Stimulated activated naive B cell treated with anti-CD40 and anti-IgM and Interleukin-4, amounts not matched to agents 10 μg/mL and 1 μg/mL and 100 μg/mL, for 72 hours (primary cell): ENCODE results near the gene DOK5.

Source experiments
- ATAC-seq, 2 donors: fragments of 150-1000 bp; cut with Tn5 transposase; replicated peaks; 2 replicates each; pipeline ENCODE4 v1.10.0; 2021; ENCODE audit warnings: moderate library complexity in 1 of 2
- DNase-seq: peaks from one replicate; pipeline ENCODE4 v3.0.0; 2021
- H3K27ac Mint-ChIP-seq: one replicate; pipeline ENCODE4 v1.8.0; 2022; ENCODE audit warnings: mild to moderate bottlenecking, mixed read lengths
- H3K27me3 Mint-ChIP-seq, 2 donors: one replicate each; pipeline ENCODE4 v1.8.0; 2022; ENCODE audit warnings: mixed read lengths in 2 of 2
- H3K36me3 Mint-ChIP-seq, 2 donors: one replicate each; pipeline ENCODE4 v1.8.0; 2022; ENCODE audit warnings: mixed read lengths in 2 of 2, mild to moderate bottlenecking in 1 of 2
- H3K4me1 Mint-ChIP-seq, 2 donors: one replicate each; pipeline ENCODE4 v1.8.0; 2022; ENCODE audit warnings: mixed read lengths in 2 of 2, mild to moderate bottlenecking in 1 of 2
- H3K4me3 Mint-ChIP-seq, 2 donors: one replicate each; pipeline ENCODE4 v1.8.0; 2022; ENCODE audit warnings: mild to moderate bottlenecking in 2 of 2, mixed read lengths in 2 of 2, moderate library complexity in 1 of 2
- H3K9me3 Mint-ChIP-seq, 2 donors: one replicate each; pipeline ENCODE4 v1.8.0; 2022; ENCODE audit warnings: mixed read lengths in 2 of 2, mild to moderate bottlenecking in 1 of 2

Gene DOK5

GRCh38 chr20:54651252-54651651, 175.9 kb downstream of the DOK5 start:
- Mint-ChIP-seq H3K27ac (no peak overlapping the region), H3K4me1 (peaks cover 0 to 3% of the 10 kb centered on the region in 2 donors), H3K4me3 (no peak overlapping the region), H3K9me3 (no peaks in the 10 kb centered on the region), H3K27me3 (peaks cover 13 to 16% of the 10 kb centered on the region in 2 donors), H3K36me3 (no peaks in the 10 kb centered on the region)
- DNase-seq (no peak), ATAC-seq (no peak)

GRCh38 chr20:54654450-54654849, 179.1 kb downstream of the DOK5 start:
- H3K27ac Mint-ChIP-seq = no peak overlapping the region
- H3K27me3 Mint-ChIP-seq = peaks cover 8 to 14% of the 10 kb centered on the region in 2 donors
- no peak for DNase-seq
- no peak for ATAC-seq
- no peak overlapping the region for H3K4me3 Mint-ChIP-seq
- H3K9me3 Mint-ChIP-seq = no peaks in the 10 kb centered on the region
- H3K4me1 Mint-ChIP-seq = peaks cover 0 to 3% of the 10 kb centered on the region in 2 donors
- peaks cover 0 to 2% of the 10 kb centered on the region in 2 donors for H3K36me3 Mint-ChIP-seq

DNA sequence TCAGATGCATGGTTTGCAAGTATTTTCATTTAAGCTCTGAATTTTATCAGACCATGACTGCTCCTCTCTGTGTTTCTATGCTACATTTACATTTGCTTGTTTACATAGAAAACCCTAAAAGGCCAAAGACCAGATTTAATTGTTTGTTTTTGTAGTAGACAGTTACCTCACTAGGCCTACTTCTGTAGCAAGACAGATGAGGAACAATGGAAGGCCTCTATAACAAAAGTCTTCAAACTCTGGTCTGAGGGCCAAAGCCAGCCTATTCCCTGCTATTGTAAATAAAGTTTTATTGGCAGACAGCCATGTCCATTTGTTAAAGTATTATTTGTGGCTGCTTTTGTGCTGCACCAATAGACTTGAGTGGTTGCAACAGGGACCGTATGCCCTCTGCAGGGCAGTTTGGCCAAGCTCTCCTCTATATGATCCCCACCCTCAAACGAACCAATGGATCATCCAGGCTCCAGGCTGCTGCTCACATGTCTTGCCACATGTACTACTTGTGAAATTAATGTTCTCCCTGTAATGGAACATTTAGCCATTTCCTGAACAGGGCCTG, 182.0 kb downstream of the DOK5 start:
- H3K36me3 Mint-ChIP-seq = peaks cover 0 to 2% of the 10 kb centered on the region in 2 donors
- DNase-seq (no peak), ATAC-seq (no peak)
- no peaks in the 10 kb centered on the region for H3K9me3 Mint-ChIP-seq
- no peak overlapping the region for H3K27ac Mint-ChIP-seq
- peaks cover 0 to 4% of the 10 kb centered on the region in 2 donors for H3K4me1 Mint-ChIP-seq
- H3K4me3 Mint-ChIP-seq = no peak overlapping the region
- H3K27me3 Mint-ChIP-seq = peaks cover 4 to 18% of the 10 kb centered on the region in 2 donors

GRCh38 chr20:54658525-54658924, 183.1 kb downstream of the DOK5 start:
- DNase-seq = no peak
- Mint-ChIP-seq H3K36me3 (peaks cover 0 to 2% of the 10 kb centered on the region in 2 donors), H3K27me3 (peaks cover 10 to 18% of the 10 kb centered on the region in 2 donors), H3K9me3 (no peaks in the 10 kb centered on the region), H3K4me1 (peaks cover 0 to 4% of the 10 kb centered on the region in 2 donors), H3K27ac (no peak overlapping the region), H3K4me3 (no peak overlapping the region)
- no peak for ATAC-seq

DNA sequence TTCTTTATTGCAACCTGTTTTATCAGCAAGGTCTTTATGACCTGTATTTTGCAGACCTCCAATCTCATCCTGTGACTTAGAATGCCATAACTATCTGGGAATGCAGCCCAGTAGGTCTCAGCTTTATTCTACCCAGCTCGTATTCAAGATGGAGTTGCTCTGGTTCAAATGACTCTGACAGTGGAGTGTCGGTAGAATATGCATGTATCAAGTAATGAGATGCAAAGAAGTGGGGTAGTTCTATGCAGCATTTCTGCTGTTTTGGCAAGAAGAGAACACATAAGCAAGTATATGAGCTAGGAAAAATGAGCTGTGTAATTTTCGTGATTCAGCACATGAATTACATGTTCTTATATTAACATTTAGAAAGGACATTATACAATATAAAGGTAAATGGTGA, 185.9 kb downstream of the DOK5 start:
- H3K4me1 Mint-ChIP-seq = peaks cover 6 to 9% of the 10 kb centered on the region in 2 donors
- H3K9me3 Mint-ChIP-seq = peaks cover 0 to 1% of the 10 kb centered on the region in 2 donors
- no peak overlapping the region for H3K27ac Mint-ChIP-seq
- peaks cover 10 to 26% of the 10 kb centered on the region in 2 donors for H3K27me3 Mint-ChIP-seq
- H3K4me3 Mint-ChIP-seq = no peak overlapping the region
- ATAC-seq (no peak), DNase-seq (no peak)
- H3K36me3 Mint-ChIP-seq = peaks cover 0 to 2% of the 10 kb centered on the region in 2 donors

DNA sequence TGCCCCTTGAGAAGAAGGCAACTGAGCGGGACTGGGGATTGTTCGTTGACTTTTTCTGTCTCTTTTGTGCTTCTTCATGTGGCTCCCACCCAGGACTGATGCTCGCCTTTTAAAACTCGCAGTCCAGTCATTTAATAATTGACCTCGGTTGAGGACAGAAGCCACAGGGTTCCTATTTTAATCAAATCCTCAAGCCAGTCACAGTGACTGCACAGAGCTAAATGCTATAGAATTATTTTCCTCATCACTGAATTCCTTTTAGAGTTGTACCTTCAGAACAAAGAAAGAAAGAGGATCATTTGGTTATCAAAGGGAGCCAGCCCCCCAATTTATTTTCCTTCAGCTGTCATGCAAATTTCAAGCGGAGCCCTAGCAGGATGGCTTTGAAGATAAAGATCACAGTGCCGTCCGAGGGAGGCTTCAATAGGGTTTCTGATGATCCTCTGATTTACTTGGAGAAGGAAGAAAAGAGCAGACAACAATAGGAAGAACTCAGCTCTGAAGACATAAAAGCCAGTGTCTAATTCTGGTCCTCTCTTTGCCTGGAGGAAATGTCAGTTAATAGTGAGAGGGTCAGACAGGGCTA, 186.6 kb downstream of the DOK5 start:
- peaks cover 0 to 2% of the 10 kb centered on the region in 2 donors for H3K36me3 Mint-ChIP-seq
- H3K4me3 Mint-ChIP-seq = no peak overlapping the region
- peaks cover 8 to 28% of the 10 kb centered on the region in 2 donors for H3K27me3 Mint-ChIP-seq
- peaks cover 0 to 3% of the 10 kb centered on the region in 2 donors for H3K9me3 Mint-ChIP-seq
- H3K27ac Mint-ChIP-seq = no peak overlapping the region
- H3K4me1 Mint-ChIP-seq = peaks cover 7 to 9% of the 10 kb centered on the region in 2 donors
- ATAC-seq = no peak
- no peak for DNase-seq

DNA sequence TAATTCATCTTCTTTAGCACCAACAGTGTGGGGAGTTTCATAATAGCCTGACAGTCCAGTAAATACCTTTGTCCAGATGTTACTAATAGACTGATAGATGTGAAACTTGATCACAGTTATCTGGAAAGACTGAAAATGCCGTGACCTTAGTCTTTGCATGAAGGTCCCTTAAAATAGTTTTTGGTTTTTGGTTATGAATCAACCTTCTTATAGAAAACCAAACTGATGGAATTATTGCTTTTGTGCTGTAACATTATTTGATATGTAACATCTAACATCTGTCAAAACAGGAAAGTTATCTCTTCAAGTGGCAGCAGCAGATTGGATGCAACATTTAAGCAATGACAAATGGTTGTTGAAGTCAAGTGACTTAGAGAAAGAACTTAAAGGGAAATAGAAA, 190.4 kb downstream of the DOK5 start:
- H3K27ac Mint-ChIP-seq = peak overlapping the region; percentile 72
- H3K9me3 Mint-ChIP-seq = peaks cover 0 to 3% of the 10 kb centered on the region in 2 donors
- no peaks in the 10 kb centered on the region for H3K36me3 Mint-ChIP-seq
- H3K27me3 Mint-ChIP-seq = peaks cover 18 to 29% of the 10 kb centered on the region in 2 donors
- H3K4me3 Mint-ChIP-seq = peak overlapping the region; percentile 10 to 56
- H3K4me1 Mint-ChIP-seq = peaks cover 12 to 16% of the 10 kb centered on the region in 2 donors
- ATAC-seq (peak; percentile 78 to 79), DNase-seq (no peak)

DNA sequence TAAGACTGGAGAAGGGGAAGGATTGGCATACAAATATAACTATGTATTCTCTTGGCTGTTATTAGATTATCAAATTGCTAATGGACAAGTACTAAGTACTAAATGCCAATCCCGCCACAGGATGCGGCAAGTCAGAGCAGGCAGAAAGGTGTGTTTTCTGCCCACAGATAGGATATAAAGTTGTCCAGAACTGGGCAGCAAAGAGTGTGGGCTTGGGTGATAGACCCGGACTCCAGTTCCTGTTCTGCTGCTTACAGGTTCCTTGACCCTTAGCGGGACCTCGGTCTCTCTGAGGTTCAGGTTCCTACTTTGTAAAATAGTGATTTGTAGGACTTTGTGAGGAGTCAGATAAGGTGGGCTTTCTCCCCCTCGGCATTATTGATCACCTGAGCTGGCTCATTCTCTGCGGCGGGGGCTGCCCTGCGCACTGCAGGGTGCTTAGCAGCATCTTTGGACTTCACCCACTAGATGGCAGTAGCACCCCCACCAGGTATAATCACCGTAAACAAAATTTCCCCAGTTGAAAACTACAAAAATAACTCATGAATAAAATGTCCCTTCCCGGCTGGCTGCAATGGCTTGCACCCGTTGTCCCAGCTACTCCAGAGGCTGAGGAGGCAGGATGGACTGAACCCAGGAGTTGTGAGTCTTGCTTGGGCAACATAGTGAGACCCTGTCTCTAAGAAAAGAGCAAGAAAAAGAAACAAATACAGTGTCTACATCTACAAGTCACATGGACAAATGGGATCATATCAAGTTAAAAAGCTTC, 193.1 kb downstream of the DOK5 start:
- peaks cover 0 to 3% of the 10 kb centered on the region in 2 donors for H3K9me3 Mint-ChIP-seq
- peaks cover 12 to 26% of the 10 kb centered on the region in 2 donors for H3K27me3 Mint-ChIP-seq
- no peak overlapping the region for H3K27ac Mint-ChIP-seq
- H3K4me1 Mint-ChIP-seq = peaks cover 10 to 16% of the 10 kb centered on the region in 2 donors
- no peaks in the 10 kb centered on the region for H3K36me3 Mint-ChIP-seq
- peak overlapping the region; percentile 16 to 33 for H3K4me3 Mint-ChIP-seq
- DNase-seq (peak; percentile 5), ATAC-seq (peak; percentile 65 to 67)

DNA sequence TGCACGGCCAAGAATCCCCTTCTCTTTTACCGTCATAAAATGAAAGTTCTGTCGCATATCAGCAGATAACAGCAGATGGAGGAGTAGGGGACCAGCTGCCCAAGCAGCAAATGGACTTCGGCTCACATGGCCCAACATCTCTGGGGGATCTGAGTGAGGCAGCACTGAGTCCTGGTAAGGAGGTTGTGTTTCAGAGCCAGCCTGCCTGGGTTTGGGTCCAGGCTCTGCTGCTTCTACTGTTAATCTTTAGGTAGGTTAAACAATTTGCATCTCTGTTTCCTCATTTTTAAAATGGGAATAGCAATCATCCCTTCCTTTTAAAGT, 193.6 kb downstream of the DOK5 start:
- no peak for DNase-seq
- peaks cover 4 to 8% of the 10 kb centered on the region in 2 donors for H3K9me3 Mint-ChIP-seq
- no peak for ATAC-seq
- no peak overlapping the region for H3K27ac Mint-ChIP-seq
- H3K4me3 Mint-ChIP-seq = no peak overlapping the region
- H3K27me3 Mint-ChIP-seq = peaks cover 12 to 26% of the 10 kb centered on the region in 2 donors
- no peaks in the 10 kb centered on the region for H3K36me3 Mint-ChIP-seq
- H3K4me1 Mint-ChIP-seq = peaks cover 10 to 16% of the 10 kb centered on the region in 2 donors

- H3K4me3 Mint-ChIP-seq = no peak overlapping the region
- no peaks in the 10 kb centered on the region for H3K4me1 Mint-ChIP-seq
- no peaks in the 10 kb centered on the region for H3K36me3 Mint-ChIP-seq
- DNase-seq (no peak), ATAC-seq (no peak)
- peaks cover 9% of the 10 kb centered on the region in 2 donors for H3K9me3 Mint-ChIP-seq
- H3K27ac Mint-ChIP-seq = no peak overlapping the region
- H3K27me3 Mint-ChIP-seq = peaks cover 6 to 18% of the 10 kb centered on the region in 2 donors
These were observed 202.9 kb downstream of the DOK5 start for GRCh38 chr20:54678253-54678652.

DNA sequence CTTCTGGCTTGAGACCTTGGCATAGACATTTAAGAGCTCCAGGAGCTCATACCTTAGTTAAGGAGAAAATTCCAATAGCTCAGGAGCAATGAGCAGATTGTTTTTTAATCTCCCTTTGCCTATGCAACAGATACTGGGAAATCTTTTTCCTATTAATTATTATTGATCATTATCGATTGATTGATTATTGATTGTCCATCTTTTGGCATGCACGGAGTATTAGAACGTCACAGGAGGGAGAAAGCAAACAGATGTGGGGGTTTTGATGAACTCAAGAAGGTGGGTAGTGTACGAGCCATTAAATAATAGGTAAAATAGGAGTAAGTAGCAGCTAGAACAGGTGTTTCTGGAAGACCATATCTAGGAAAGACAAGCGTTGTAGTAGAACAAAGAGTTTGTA, 205.0 kb downstream of the DOK5 start:
- no peaks in the 10 kb centered on the region for H3K9me3 Mint-ChIP-seq
- ATAC-seq (no peak), DNase-seq (no peak)
- H3K27me3 Mint-ChIP-seq = peaks cover 17 to 29% of the 10 kb centered on the region in 2 donors
- H3K4me1 Mint-ChIP-seq = no peaks in the 10 kb centered on the region
- H3K27ac Mint-ChIP-seq = no peak overlapping the region
- H3K36me3 Mint-ChIP-seq = no peaks in the 10 kb centered on the region
- H3K4me3 Mint-ChIP-seq = no peak overlapping the region

- ATAC-seq (no peak), DNase-seq (peak; percentile 7)
- H3K36me3 Mint-ChIP-seq = no peaks in the 10 kb centered on the region
- no peaks in the 10 kb centered on the region for H3K4me1 Mint-ChIP-seq
- peaks cover 21 to 30% of the 10 kb centered on the region in 2 donors for H3K27me3 Mint-ChIP-seq
- H3K9me3 Mint-ChIP-seq = no peaks in the 10 kb centered on the region
- no peak overlapping the region for H3K4me3 Mint-ChIP-seq
- no peak overlapping the region for H3K27ac Mint-ChIP-seq
These were observed 205.7 kb downstream of the DOK5 start for GRCh38 chr20:54680872-54681619.

DNA sequence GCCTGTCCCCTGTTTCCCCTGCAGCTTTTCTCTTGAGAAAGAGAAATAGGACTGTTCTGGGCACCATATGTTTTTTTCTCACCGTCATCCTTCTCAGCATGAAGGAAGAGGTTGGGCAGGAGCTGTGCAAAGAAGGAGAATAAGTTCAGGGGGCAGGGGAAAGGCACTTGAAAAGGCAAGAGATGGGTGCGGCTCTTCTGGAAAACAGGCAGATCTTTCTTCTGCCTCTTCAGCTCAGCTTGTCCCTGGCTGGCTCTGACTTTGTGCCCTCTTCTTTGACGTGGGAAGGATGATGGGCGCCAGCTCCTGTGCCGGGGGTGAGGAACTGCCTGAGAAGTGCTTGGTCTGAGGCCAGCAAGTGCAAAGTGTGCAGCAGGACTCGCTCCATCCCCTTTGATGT, 206.5 kb downstream of the DOK5 start:
- no peak overlapping the region for H3K4me3 Mint-ChIP-seq
- ATAC-seq = no peak
- no peak for DNase-seq
- H3K9me3 Mint-ChIP-seq = no peaks in the 10 kb centered on the region
- H3K4me1 Mint-ChIP-seq = no peaks in the 10 kb centered on the region
- H3K27me3 Mint-ChIP-seq = peaks cover 22 to 30% of the 10 kb centered on the region in 2 donors
- H3K36me3 Mint-ChIP-seq = no peaks in the 10 kb centered on the region
- no peak overlapping the region for H3K27ac Mint-ChIP-seq

- H3K27me3 Mint-ChIP-seq = peaks cover 14 to 15% of the 10 kb centered on the region in 2 donors
- H3K4me1 Mint-ChIP-seq = no peaks in the 10 kb centered on the region
These were observed 213.1 kb downstream of the DOK5 start for GRCh38 chr20:54688476-54688875.

More at GRCh38 chr20:54688476-54688875, 213.1 kb downstream of the DOK5 start:
- no peak overlapping the region for H3K4me3 Mint-ChIP-seq
- no peak overlapping the region for H3K27ac Mint-ChIP-seq
- DNase-seq (no peak), ATAC-seq (no peak)
- no peaks in the 10 kb centered on the region for H3K9me3 Mint-ChIP-seq
- no peaks in the 10 kb centered on the region for H3K36me3 Mint-ChIP-seq
